Stimulated activated CD4-positive, alpha-beta T cell treated with anti-CD3 and anti-CD28 coated beads, TNF-alpha, amount 100 ng/mL, for 24 hours (primary cell): Measurements from ENCODE around the gene CPED1.
"Not testable (repeated sequence)": the region's sequence is repeated elsewhere in the genome, so short reads cannot be mapped to it uniquely, and the experiment has no call there.

Experiments used
- DNase-seq, 3 experiments: peaks; one replicate each; pipeline ENCODE4 v3.0.0-alpha.2; 2020; ENCODE audit warnings: low read depth in 3 of 3

CPED1 gene

DNA sequence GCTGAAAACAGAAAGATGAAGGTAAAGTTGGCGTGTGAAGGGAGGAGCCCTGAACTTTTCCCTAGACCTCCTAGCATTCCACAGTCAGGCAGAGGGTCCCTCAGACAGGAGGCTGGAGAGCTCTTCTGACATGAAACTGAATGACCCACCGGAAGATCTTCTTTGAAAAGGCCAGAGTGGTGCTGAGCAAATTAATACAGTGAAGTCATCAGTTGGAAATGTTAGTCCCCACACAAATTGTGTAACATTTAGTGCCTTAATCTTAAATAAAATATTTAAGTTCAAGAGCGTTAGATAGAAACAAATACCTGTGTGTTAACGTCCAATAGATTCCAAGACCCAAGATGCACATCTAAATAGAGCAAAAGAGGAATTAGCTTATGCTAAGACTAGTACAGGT, 291.3 kb downstream of the CPED1 start:
- DNase-seq: no peak

- DNase-seq: no peak
Observed at GRCh38 chr7:121280656-121281055, 292.1 kb downstream of the CPED1 start.

- DNase-seq: no peak
Observed at GRCh38 chr7:121282129-121282528, 293.6 kb downstream of the CPED1 start.

DNA sequence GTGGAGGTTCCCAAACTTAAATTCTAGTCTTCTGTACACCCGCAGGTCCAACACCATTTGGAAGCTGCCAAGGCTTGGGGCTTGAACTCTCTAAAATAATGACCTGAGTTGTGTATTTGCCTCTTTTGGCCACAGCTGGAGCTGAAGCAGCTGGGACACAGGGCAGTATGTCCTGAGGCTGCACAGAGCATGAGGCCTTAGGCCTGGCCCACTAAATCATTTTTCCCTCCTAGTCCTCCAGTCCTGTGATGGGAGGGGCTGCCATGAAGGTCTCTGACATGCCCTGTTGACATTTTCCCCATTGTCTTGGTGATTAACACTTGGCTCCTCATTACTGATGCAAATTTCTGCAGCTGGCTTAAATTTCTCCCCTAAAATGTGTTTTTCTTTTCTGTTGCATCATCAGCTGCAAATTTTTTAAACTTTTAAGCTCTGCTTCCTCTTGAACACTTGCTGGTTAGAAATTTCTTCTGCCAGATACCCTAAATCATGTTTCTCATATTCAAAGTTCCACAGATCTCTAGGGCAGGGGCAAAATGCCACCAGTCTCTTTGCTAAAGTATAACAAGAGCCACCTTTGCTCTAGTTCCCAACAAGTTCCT, 296.7 kb downstream of the CPED1 start:
- no peak for DNase-seq

DNA sequence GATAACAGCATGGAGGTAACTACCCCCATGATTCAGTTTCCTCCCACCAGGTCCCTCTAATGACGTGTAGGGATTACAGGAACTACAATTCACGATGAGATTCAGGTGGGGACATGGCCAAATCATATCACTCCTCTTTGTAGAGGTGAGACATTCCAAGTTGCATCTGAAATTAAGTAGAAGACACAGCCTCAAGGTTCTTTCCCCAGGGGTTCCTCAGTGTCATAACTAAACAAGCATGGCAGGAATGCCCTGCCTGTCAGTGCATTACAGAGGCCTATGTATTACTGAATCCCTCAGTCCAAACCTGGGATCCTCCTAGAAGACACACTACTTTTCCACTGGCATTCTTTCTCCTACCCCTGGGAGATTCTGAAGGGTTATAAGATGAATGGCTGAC, 297.7 kb downstream of the CPED1 start:
- DNase-seq: no peak

GRCh38 chr7:121286742-121287734, 298.5 kb downstream of the CPED1 start:
- DNase-seq: no peak

DNA sequence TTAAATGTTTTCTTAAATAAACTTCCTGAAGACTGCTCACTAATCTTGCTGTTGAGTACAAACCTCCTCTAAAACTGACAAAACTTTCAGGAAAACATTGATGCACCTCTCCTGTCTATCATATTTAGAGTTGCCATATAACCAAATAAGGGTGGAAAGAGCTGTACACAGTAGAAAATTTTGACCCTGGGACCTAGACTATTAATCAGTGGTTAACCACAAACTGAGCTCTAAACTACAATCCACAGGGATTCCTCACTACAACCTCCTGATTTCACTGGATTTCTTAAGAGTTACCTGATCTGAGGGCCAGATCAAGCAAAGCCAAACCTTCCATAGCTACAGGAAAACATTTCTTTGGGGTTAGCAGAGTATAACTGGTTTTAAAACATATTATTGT, 300.4 kb downstream of the CPED1 start:
- DNase-seq: no peak

DNA sequence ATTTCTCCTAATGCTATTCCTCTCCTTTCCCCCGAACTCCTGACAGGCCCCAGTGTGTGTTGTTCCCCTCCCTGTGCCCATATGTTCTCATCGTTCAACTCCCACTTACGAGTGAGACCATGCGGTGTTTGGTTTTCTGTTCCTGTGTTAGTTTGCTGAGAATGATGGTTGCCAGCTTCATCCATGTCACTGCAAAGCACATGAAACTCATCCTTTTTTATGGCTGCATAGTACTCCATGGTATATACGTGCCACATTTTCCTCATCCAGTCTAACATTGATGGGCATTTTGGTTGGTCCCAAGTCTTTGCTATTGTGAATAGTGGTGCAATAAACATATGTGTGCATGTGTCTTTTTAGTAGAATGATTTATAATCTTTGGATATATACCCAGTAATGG, 301.4 kb downstream of the CPED1 start:
- DNase-seq: not testable (repeated sequence)

DNA sequence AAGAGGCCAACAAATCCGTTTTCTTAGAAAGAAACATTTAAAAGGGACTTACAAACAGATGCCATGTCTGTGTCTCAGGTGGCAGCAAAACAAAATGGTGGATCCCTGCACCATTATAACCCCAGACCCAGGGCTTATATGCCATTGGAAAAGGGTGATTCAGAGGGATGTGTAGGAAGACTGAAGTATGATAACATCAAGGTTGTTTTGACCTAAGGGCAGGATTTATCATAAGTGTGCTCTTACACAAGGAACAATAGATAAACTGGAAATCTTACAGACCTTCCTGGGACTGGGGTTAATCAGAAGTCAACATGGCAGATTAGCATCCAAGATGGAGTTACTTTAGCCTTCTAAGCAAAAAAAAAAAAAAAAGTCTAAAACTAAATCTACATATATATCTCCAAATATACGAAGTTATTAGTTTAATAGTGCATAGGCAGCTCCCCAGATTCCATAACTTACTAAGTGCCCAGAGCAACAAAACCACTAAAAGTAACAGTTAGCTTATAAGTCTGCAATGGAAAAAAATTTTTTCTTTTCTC, 306.0 kb downstream of the CPED1 start:
- DNase-seq: no peak

- no peak for DNase-seq
Observed at GRCh38 chr7:121297843-121298242, 309.3 kb downstream of the CPED1 start.

GRCh38 chr7:121298831-121299239, 310.3 kb downstream of the CPED1 start:
- DNase-seq: no peak

DNA sequence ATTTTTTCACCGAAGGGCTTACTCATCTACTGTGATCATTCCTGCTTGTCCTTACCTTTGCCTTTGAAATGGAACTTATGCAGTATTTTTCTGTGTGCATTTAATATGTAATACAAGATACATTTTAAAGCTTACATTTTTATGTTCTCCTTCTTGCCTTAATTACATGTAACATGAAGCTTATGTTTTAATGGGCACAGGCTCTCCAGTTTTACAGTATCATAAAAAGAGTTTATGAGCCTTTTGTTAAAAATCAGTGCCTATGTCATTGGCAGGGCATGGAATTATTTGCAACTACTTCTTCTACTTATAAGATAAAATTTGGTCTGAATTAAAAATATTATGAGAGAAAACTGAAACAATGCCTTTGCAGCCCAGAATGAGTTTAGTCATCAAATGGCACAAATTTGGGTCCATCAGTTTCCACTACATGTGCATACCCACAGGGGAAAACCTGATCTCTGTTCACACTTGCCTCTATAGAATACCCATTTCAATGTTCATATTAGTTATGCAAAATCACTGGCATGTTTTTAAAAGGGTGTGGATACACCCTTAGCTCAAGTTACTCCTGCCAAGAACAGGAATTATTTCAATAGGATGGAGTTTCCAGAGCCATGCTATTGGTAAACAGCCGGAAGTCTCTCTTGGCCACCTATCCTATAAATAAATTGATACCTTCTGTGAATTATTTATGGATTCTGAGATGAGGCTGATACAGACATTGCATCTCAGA, 312.3 kb downstream of the CPED1 start:
- no peak for DNase-seq

- no peak for DNase-seq
Observed at GRCh38 chr7:121301446-121302213, 313.1 kb downstream of the CPED1 start.

- no peak for DNase-seq
Observed at GRCh38 chr7:121302214-121302745, 313.8 kb downstream of the CPED1 start.

DNA sequence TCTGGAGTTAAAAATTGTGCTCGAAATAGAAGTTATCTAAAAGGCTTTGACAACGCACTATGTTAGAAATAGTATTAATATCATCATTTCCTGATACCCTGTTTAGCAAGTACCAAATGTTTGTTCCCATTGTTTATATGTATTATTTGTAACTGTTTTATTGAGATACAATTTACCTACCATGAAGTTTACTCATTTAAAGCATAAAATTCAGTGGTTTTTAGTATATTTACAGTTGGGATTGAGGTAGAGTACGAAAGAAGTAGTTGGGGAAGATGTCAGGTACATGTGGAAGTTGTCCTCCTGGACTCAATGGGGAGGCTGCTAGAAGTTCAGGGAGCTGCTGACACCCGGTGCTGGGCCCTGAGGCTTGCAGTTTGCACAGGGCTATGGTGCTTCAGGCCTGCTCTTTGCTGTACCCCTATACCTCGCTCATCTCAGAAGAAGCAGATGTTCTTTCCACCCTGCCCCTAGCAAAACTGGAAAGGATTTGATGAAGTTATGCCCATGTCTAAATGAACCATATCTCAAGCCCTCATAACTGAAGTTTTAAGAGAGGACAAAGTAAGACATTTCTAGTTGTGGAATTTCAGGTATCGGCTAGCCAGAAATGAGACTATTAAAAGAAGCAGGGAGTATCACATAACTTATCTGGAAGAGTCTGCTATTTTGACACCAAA, 315.1 kb downstream of the CPED1 start:
- DNase-seq: no peak

DNA sequence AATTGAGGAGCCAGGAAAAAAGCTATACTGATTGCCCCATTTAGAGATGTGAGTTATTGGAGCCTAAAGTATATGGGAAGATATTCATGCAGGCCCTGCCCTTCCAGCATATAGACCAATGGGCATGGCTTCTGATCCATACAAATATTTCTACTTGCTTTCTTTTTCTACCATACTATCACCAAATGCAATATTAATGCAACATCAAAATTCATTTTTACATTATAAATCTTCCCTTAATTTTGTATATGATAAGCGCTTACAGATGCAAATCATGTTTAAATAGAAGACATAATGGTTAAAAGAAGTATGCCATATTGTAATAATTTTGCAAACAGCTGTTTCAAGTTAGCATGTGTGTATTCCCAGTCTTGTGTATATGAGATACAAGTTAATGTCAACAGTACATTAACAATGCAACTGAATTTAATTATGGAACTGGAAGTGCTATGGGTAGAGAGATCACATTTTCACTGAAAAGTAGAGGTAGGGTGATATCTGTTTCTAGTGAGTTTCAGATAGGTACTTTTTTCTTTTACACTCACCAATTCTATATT, 315.7 kb downstream of the CPED1 start:
- DNase-seq: no peak

DNA sequence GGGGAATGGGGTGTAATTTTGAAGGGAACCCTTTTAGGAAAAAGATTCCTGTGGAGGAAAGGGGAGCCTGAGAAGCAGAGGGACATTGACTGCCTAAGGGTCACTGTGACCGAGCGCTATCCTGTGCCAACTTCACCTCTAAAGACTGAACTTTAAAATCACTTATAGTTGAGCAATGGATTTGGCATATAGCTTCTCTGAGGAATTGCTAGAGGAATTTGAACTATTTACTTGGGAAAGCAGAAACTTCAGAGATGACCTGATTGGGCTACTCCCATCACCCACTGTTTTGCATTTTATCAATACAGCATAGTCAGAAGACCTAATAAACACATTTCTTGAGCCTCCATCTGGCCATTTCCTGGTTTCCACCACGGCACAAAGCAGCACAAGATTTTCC, 316.6 kb downstream of the CPED1 start:
- no peak for DNase-seq

DNA sequence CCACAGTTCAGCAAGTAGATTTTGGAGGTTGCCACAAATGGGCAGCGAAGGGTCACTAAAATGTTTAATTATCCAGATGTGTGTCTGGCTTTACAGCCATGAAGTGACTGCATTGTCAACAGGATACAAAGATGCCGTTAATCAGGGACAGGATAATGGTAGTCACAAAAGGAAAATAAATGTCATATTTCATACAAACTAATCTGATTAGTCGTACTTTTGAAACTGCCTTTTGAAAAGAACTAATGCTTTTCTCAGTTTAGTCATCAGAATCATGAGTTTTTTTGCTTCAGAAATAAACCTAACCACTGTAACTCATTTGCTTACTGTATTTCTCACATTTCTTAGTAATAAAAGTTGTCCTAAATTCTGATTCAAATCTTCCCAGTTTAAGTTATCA, 318.1 kb downstream of the CPED1 start:
- DNase-seq: no peak

GRCh38 chr7:121307021-121307574, 318.6 kb downstream of the CPED1 start:
- no peak for DNase-seq

DNA sequence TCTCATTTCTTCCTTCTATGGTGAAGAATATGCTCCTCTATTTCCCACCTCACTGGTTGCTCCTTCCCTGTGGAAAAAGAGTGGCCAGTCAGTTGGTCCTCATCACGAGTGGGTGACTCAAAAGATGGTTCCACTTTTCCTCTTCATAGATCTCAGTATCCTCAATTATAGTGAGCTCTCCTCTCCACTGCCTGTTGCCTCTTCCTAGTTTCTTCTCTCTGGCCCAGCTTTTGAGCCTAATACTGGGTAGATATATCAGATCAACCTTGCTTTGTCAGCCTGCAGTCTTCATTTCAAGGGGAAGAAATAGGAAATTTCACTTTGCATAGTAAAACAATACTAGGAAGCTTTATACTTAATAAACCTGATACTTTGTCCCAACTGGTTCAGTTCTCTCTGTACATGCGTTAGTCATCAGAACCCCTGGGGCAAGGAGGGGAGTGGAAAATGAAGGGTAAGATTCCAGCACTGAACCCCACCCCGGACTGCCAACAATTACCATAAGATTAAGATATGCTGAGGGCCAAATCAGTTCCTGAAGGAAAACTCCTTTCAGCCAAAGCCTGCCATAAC, 324.8 kb downstream of the CPED1 start:
- no peak for DNase-seq
